Adrenal gland (tissue), 12 donors: ENCODE results near the gene DUS2. TPM values are rescaled to one million over a fixed set of nuclear protein-coding genes. Genes with fewer than 3 reads are reported as not detected.

ENCODE experiments used
- DNase-seq, 7 donors: peaks; one replicate each; pipeline ENCODE4 v3.0.0-alpha.2; 2019 to 2020
- H3K27ac ChIP-seq, 5 donors: fragments of 200-600 bp; sonication (generic) in 4 of 5; 1 replicate in 3 of 5; 2 replicates in 2 of 5; pipeline versions ENCODE4 v1.5.1 to v1.8.0; 2016 to 2020; ENCODE audit warnings: mild to moderate bottlenecking in 1 of 5
- H3K27me3 ChIP-seq: fragments of 200-600 bp; 2 replicates; pipeline ENCODE4 v1.8.0; 2021
- H3K36me3 ChIP-seq, 2 donors: fragments of 200-600 bp; replicated peaks in 1 of 2; 1 replicate in 1 of 2; 2 replicates in 1 of 2; pipeline versions ENCODE4 v1.5.1 to v1.8.0; 2018 to 2022
- H3K4me1 ChIP-seq, 2 donors: fragments of 200-600 bp; replicated peaks in 1 of 2; 1 replicate in 1 of 2; 2 replicates in 1 of 2; pipeline versions ENCODE4 v1.5.1 to v1.8.0; 2018 to 2021
- H3K4me3 ChIP-seq, 4 donors: fragments of 200-600 bp; sonication (generic) in 3 of 4; one replicate each; pipeline ENCODE4 v1.5.1; 2016 to 2018
- H3K9me3 ChIP-seq, 3 donors: fragments of 200-600 bp; sonication (generic) in 1 of 3; replicated peaks in 1 of 3; 1 replicate in 2 of 3; 2 replicates in 1 of 3; pipeline versions ENCODE4 v1.5.1 to v1.8.0; 2016 to 2021
- POLR2A ChIP-seq, 2 donors: fragments of 450-650 bp; IDR thresholded peaks; one replicate each; pipeline ENCODE4 v1.6.1; 2017; ENCODE audit warnings: antibody characterized with exemption in 2 of 2, mild to moderate bottlenecking in 2 of 2, moderate library complexity in 1 of 2
- WGBS, 4 donors: extraction: QIAGEN DNeasy Blood & Tissue Kit in 2 of 4; methylation state at CpG; one replicate each; pipeline versions ENCODE4 v1.1.5 to v1.1.7; 2013 to 2017; 5-methylcytosine and 5-hydroxymethylcytosine counted together
- intact Hi-C, 2 donors: fragments of 100-400 bp; cut with DNase I; formaldehyde crosslinking; loops; one replicate each; pipeline versions ENCODE4 v1.14.1 to v1.15.0; 2022 to 2023
- polyA plus RNA-seq, 3 donors: library from polyadenylated mRNA; stranded (reverse); fragments of 200-250 nt in 2 of 3; fragments of 350-450 nt in 1 of 3; fragmentation: Illumina TruSeq in 1 of 3; extraction: RNeasy Lipid Tissue Mini Kit (QIAGEN cat#74804) in 1 of 3; gene quantifications; one replicate each; pipeline ENCODE4 v1.2.3, GENCODE V29; 2013 to 2014
- total RNA-seq, 9 donors: library from RNA; depleted of rRNA in 4 of 9; stranded (reverse); fragments of >200 nt in 4 of 9; fragments of 120-200 nt in 1 of 9; fragmentation: NEBNext Ultra II Directional in 1 of 9; extraction: Animal tissue kit (Norgen Biotek cat#: 25700) in 1 of 9; gene quantifications; one replicate each; pipeline versions ENCODE4 v1.1.0 to v1.2.4, GENCODE V29; 2013 to 2023
- TF ChIP-seq, protein P1 (sequence below), 6 experiments: fragments of 450-650 bp in 4 of 6; fragments of 200-600 bp in 2 of 6; sonication (generic) in 1 of 6; IDR thresholded peaks; 1 replicate in 5 of 6; 2 replicates in 1 of 6; pipeline versions ENCODE4 v1.5.1 to v1.8.0; 2016 to 2021; ENCODE audit warnings: antibody characterized with exemption in 6 of 6, mild to moderate bottlenecking in 2 of 6, moderate library complexity in 1 of 6
- donor health status: healthy with polysubstance abuse.
- donor health status: Bipolar disorder and iron deficiency.
- donor health status: DM: yes; HTN: yes; CAD: no.
- donor health status: DM: no; HTN: no; CAD: no.
- donor health status: DM: no; HTN: no; CAD: no.
- donor health status: DM: yes; HTN: yes; CAD: no.

The DUS2 gene
- total and polyA plus RNA-seq, 12 donors: 6.3 to 25.3 (median 12.7) TPM

DNA sequence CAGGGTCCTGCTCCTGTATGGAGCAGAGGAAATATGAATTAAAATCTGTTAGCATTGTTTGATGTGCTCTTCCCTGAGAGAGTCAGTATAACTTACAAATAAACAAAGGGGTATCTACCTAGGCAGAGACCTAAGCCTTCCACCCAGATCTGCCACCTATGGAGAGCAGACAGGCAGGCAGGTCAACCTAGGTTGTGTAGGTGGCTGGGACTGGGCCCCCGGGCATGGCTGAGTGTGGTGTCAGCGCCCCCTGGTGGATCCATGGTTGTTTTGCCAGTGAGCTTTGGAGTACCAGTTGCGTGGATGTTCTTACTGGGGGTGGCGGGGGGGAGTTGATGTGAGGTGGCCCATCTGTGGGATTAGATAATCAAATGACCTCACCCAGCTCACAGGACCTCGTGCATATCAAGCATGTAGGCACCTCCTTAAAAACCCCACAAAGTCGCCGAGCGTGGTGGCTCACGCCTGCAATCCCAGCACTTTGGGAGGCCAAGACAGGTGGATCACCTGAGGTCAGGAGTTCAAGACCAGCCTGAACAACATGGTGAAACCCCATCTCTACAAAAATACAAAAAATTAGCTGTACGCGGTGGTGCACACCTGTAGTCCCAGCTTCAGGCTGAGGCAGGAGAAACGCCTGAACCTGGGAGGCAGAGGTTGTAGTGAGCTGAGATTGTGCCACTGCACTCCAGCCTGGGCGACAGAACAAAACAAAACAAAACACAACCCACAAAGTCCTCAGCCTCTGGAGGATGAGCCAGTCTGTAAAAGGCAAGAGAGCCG is 17.6 kb downstream of the DUS2 start:
- no peak overlapping the region for H3K27ac ChIP-seq
- H3K4me1 ChIP-seq: no peaks in the 10 kb centered on the region
- intact Hi-C loops: loop anchor here in 1 of 2 donors (10.0 kb wide), 1 partner anchor 46 kb away; the partner anchor contains the start of gene DPEP2
- H3K27me3 ChIP-seq: no peaks in the 10 kb centered on the region
- H3K36me3 ChIP-seq: no peaks in the 10 kb centered on the region
- no peaks in the 10 kb centered on the region for H3K9me3 ChIP-seq
- DNase-seq: peak; percentile 78 to 92 (median 81)
- no peak for TF ChIP-seq POLR2A (IDR thresholded peaks at IDR 0.05)
- TF ChIP-seq, protein P1, sequence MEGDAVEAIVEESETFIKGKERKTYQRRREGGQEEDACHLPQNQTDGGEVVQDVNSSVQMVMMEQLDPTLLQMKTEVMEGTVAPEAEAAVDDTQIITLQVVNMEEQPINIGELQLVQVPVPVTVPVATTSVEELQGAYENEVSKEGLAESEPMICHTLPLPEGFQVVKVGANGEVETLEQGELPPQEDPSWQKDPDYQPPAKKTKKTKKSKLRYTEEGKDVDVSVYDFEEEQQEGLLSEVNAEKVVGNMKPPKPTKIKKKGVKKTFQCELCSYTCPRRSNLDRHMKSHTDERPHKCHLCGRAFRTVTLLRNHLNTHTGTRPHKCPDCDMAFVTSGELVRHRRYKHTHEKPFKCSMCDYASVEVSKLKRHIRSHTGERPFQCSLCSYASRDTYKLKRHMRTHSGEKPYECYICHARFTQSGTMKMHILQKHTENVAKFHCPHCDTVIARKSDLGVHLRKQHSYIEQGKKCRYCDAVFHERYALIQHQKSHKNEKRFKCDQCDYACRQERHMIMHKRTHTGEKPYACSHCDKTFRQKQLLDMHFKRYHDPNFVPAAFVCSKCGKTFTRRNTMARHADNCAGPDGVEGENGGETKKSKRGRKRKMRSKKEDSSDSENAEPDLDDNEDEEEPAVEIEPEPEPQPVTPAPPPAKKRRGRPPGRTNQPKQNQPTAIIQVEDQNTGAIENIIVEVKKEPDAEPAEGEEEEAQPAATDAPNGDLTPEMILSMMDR (IDR thresholded peaks at IDR 0.05): peak; percentile 75 to 90 (median 78)
- no peak overlapping the region for H3K4me3 ChIP-seq
- WGBS, 4 donors: 47 to 87% (median 65%) methylated on average over 6 to 14 of the region's 14 CpGs

DNA sequence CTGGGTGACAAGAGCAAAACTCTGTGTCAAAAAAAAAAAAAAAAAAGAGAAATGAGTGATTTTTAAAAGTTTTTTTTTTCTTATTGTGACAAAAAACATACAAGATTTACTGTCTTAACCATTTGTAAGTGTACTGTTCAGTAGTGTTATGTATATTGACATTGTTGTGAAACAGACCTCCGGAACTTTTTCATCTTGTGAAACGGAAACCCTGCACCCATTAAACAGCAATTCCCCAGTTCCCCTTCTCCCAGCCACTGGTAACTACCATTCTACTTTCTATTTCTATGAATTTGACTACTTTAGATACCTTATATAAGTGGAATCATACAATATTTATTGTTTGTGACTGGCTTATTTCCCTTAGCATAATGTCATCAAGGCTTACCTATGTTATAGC is 18.7 kb downstream of the DUS2 start:
- Histone ChIP-seq H3K27ac (no peak overlapping the region), H3K4me1 (no peaks in the 10 kb centered on the region), H3K9me3 (no peaks in the 10 kb centered on the region), H3K36me3 (no peaks in the 10 kb centered on the region), H3K4me3 (no peak overlapping the region), H3K27me3 (no peaks in the 10 kb centered on the region)
- DNase-seq: no peak
- intact Hi-C loops: loop anchor here in 1 of 2 donors (10.0 kb wide), 1 partner anchor 47 kb away; the partner anchor contains the start of gene DPEP2
- 71 to 89% (median 82%) methylated on average over 2 of the region's 2 CpGs for WGBS, 4 donors
- no peak for TF ChIP-seq POLR2A (IDR thresholded peaks at IDR 0.05)
- TF ChIP-seq, protein P1 (IDR thresholded peaks at IDR 0.05): no peak

DNA sequence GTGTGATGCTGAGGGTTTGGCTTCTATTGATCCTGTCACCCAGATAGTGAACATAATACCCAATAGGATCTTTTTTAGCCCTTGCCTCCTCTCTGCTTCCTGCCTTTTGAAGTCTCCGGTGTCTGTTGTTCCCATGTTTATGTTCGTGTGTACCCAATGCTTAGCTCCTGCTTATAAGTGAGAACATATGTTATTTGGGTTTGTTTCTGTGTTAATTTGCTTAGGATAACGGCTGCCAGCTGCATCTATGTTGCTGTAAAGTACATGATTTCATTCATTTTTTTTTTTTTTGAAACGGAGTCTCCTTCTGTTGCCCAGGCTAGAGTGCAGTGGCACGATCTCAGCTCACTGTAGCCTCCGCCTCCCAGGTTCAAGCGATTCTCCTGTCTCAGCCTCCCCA is 23.0 kb downstream of the DUS2 start:
- DNase-seq: no peak
- intact Hi-C loops: loop anchor here in 1 of 2 donors (10.0 kb wide), 1 partner anchor 51 kb away; the partner anchor contains the start of gene DPEP2
- Histone ChIP-seq H3K4me3 (no peak overlapping the region), H3K27ac (no peak overlapping the region), H3K4me1 (no peaks in the 10 kb centered on the region), H3K9me3 (no peaks in the 10 kb centered on the region), H3K27me3 (no peaks in the 10 kb centered on the region), H3K36me3 (peaks cover 0 to 7% of the 10 kb centered on the region in 2 donors)
- TF ChIP-seq, protein P1 (IDR thresholded peaks at IDR 0.05): no peak
- TF ChIP-seq POLR2A (IDR thresholded peaks at IDR 0.05): no peak
- 87 to 91% (median 91%) methylated on average over 7 of the region's 7 CpGs for WGBS, 4 donors

DNA sequence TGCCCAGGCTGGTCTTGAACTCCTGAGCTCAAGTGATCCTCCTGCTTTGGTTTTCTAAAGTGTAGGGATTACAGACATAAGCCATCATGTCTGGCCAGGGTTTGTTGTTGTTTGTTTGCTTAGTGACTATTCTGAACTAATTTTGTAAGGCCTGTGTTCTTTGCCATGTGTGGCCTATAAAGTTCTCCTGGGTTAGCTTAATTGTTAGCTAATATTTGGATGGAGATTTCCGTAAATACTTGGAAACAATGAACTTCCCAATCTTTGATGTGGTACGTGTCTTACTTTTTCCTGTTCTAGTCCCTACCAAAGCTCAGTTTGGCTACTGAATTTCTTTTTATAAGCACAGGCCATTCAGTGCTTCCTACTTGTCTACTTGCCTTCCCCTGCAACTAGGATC is 24.9 kb downstream of the DUS2 start:
- TF ChIP-seq, protein P1 (IDR thresholded peaks at IDR 0.05): no peak
- TF ChIP-seq POLR2A (IDR thresholded peaks at IDR 0.05): no peak

More for the DNA sequence above, 24.9 kb downstream of the DUS2 start:
- Histone ChIP-seq H3K27ac (no peak overlapping the region), H3K9me3 (no peaks in the 10 kb centered on the region), H3K36me3 (peaks cover 0 to 7% of the 10 kb centered on the region in 2 donors), H3K4me1 (no peaks in the 10 kb centered on the region), H3K4me3 (no peak overlapping the region), H3K27me3 (no peaks in the 10 kb centered on the region)
- DNase-seq: no peak
- 93 to 96% (median 94%) methylated on average over 2 of the region's 2 CpGs for WGBS, 4 donors
- intact Hi-C loops: loop anchor here in 1 of 2 donors (10.0 kb wide), 1 partner anchor 53 kb away; the partner anchor contains the start of gene DPEP2
